ENCODE measurements around the gene MORC3.

GRCh38 chr21:36369064-36369685, 49.2 kb downstream of the MORC3 start:
- no peak for TF ChIP-seq CTCF (IDR thresholded peaks at IDR 0.05)
- TF ChIP-seq POLR2A (IDR thresholded peaks at IDR 0.05) = no peak
